GM12865 (cell line): ENCODE results near the gene DENND1A.

ENCODE experiments used
- DNase-seq: peaks from one replicate; pipeline ENCODE4 v3.0.0; 2010; ENCODE audit warnings: low read depth
- H3K4me3 ChIP-seq: 2 replicates; pipeline ENCODE4 v1.5.1; 2011; ENCODE audit warnings: mild to moderate bottlenecking, low read depth, low read length, control low read depth
- CTCF ChIP-seq: IDR thresholded peaks from 2 replicates; pipeline ENCODE4 v1.5.1; 2011; ENCODE audit warnings: low read length, control low read depth, low read depth, inconsistent platforms; ENCODE audit not compliant: insufficient read depth; ENCODE audit errors: missing control alignments

DENND1A gene

GRCh38 chr9:123370108-123370507 lies 559.8 kb downstream of the DENND1A start:
- DNase-seq = no peak
- TF ChIP-seq CTCF = no peak
- no peak overlapping the region for H3K4me3 ChIP-seq

GRCh38 chr9:123369296-123369695 lies 560.6 kb downstream of the DENND1A start:
- no peak for DNase-seq
- H3K4me3 ChIP-seq = no peak overlapping the region
- TF ChIP-seq CTCF = no peak

GRCh38 chr9:123368536-123369153 lies 561.3 kb downstream of the DENND1A start:
- H3K4me3 ChIP-seq = no peak overlapping the region
- no peak for DNase-seq
- TF ChIP-seq CTCF = no peak

GRCh38 chr9:123368023-123368422 lies 561.9 kb downstream of the DENND1A start:
- no peak overlapping the region for H3K4me3 ChIP-seq
- no peak for TF ChIP-seq CTCF
- no peak for DNase-seq

- TF ChIP-seq CTCF = no peak
- no peak overlapping the region for H3K4me3 ChIP-seq
- DNase-seq = no peak
Observed at GRCh38 chr9:123365881-123366528, 563.9 kb downstream of the DENND1A start.

GRCh38 chr9:123365287-123365880 lies 564.5 kb downstream of the DENND1A start:
- peak; percentile 27 for TF ChIP-seq CTCF
- H3K4me3 ChIP-seq = no peak overlapping the region
- no peak for DNase-seq
